Memory B cell (primary cell): ENCODE data around the gene SLC16A4.

Experiments used
- ATAC-seq: fragments of 150-1000 bp; cut with Tn5 transposase; 2 replicates; pipeline ENCODE4 v1.10.0; 2021; ENCODE audit warnings: low read depth, mild to moderate bottlenecking, moderate library complexity
- DNase-seq, 2 donors: peaks; one replicate each; pipeline ENCODE4 v3.0.0; 2022; ENCODE audit warnings: low spot score in 2 of 2
- H3K27ac Mint-ChIP-seq: one replicate; pipeline ENCODE4 v1.8.0; 2022; ENCODE audit warnings: mild to moderate bottlenecking, moderate library complexity, mixed read lengths
- H3K27me3 Mint-ChIP-seq: one replicate; pipeline ENCODE4 v1.8.0; 2022; ENCODE audit warnings: mixed read lengths
- H3K36me3 Mint-ChIP-seq: one replicate; pipeline ENCODE4 v1.8.0; 2022; ENCODE audit warnings: mild to moderate bottlenecking, mixed read lengths
- H3K4me1 Mint-ChIP-seq: one replicate; pipeline ENCODE4 v1.8.0; 2022; ENCODE audit warnings: mixed read lengths
- H3K4me3 Mint-ChIP-seq: one replicate; pipeline ENCODE4 v1.8.0; 2022; ENCODE audit warnings: mild to moderate bottlenecking, moderate library complexity, mixed read lengths
- H3K9me3 Mint-ChIP-seq: one replicate; pipeline ENCODE4 v1.8.0; 2022; ENCODE audit warnings: mixed read lengths

SLC16A4 gene

GRCh38 chr1:110360431-110360830 is 30.4 kb downstream of the SLC16A4 start:
- H3K4me1 Mint-ChIP-seq: peaks cover 10% of the 10 kb centered on the region
- no peak for ATAC-seq
- no peak overlapping the region for H3K4me3 Mint-ChIP-seq
- DNase-seq: no peak
- no peak overlapping the region for H3K27ac Mint-ChIP-seq
- H3K36me3 Mint-ChIP-seq: peaks cover 13% of the 10 kb centered on the region
- no peaks in the 10 kb centered on the region for H3K27me3 Mint-ChIP-seq
- H3K9me3 Mint-ChIP-seq: no peaks in the 10 kb centered on the region

GRCh38 chr1:110356379-110356778 is 34.4 kb downstream of the SLC16A4 start:
- Mint-ChIP-seq H3K27ac (peak overlapping the region; percentile 5), H3K4me1 (peaks cover 12% of the 10 kb centered on the region), H3K36me3 (peaks cover 2% of the 10 kb centered on the region), H3K27me3 (no peaks in the 10 kb centered on the region), H3K4me3 (no peak overlapping the region), H3K9me3 (no peaks in the 10 kb centered on the region)
- DNase-seq: no peak
- ATAC-seq: no peak

GRCh38 chr1:110355321-110355720 is 35.5 kb downstream of the SLC16A4 start:
- no peak overlapping the region for H3K4me3 Mint-ChIP-seq
- H3K27ac Mint-ChIP-seq: peak overlapping the region; percentile 5

GRCh38 chr1:110350360-110350759 is 40.5 kb downstream of the SLC16A4 start:
- Mint-ChIP-seq H3K4me3 (no peak overlapping the region), H3K27me3 (no peaks in the 10 kb centered on the region), H3K36me3 (peaks cover 13% of the 10 kb centered on the region), H3K9me3 (no peaks in the 10 kb centered on the region), H3K4me1 (peaks cover 36% of the 10 kb centered on the region), H3K27ac (no peak overlapping the region)
- DNase-seq (no peak), ATAC-seq (no peak)

More at GRCh38 chr1:110355321-110355720, 35.5 kb downstream of the SLC16A4 start:
- Mint-ChIP-seq H3K9me3 (no peaks in the 10 kb centered on the region), H3K36me3 (no peaks in the 10 kb centered on the region), H3K27me3 (no peaks in the 10 kb centered on the region), H3K4me1 (peaks cover 17% of the 10 kb centered on the region)
- DNase-seq (no peak), ATAC-seq (no peak)

- Mint-ChIP-seq H3K4me1 (peaks cover 36% of the 10 kb centered on the region), H3K9me3 (no peaks in the 10 kb centered on the region), H3K27ac (no peak overlapping the region), H3K27me3 (no peaks in the 10 kb centered on the region), H3K36me3 (peaks cover 14% of the 10 kb centered on the region), H3K4me3 (no peak overlapping the region)
- DNase-seq (no peak), ATAC-seq (no peak)
These were observed 42.1 kb downstream of the SLC16A4 start for GRCh38 chr1:110348771-110349170.

- Mint-ChIP-seq H3K27ac (no peak overlapping the region), H3K4me3 (no peak overlapping the region), H3K27me3 (no peaks in the 10 kb centered on the region), H3K4me1 (peaks cover 35% of the 10 kb centered on the region), H3K36me3 (peaks cover 16% of the 10 kb centered on the region), H3K9me3 (no peaks in the 10 kb centered on the region)
- DNase-seq (no peak), ATAC-seq (no peak)
These were observed 42.8 kb downstream of the SLC16A4 start for GRCh38 chr1:110348050-110348449.

GRCh38 chr1:110347182-110347893 is 43.5 kb downstream of the SLC16A4 start:
- Mint-ChIP-seq H3K9me3 (no peaks in the 10 kb centered on the region), H3K36me3 (peaks cover 19% of the 10 kb centered on the region), H3K27ac (peak overlapping the region; percentile 52)

GRCh38 chr1:110346690-110347089 is 44.1 kb downstream of the SLC16A4 start:
- Mint-ChIP-seq H3K27me3 (no peaks in the 10 kb centered on the region), H3K27ac (peak overlapping the region; percentile 52), H3K4me3 (peak overlapping the region; percentile 73), H3K36me3 (peaks cover 23% of the 10 kb centered on the region), H3K9me3 (no peaks in the 10 kb centered on the region), H3K4me1 (peaks cover 43% of the 10 kb centered on the region)
- DNase-seq (no peak), ATAC-seq (peak; percentile 42)

More at GRCh38 chr1:110347182-110347893, 43.5 kb downstream of the SLC16A4 start:
- H3K4me1 Mint-ChIP-seq: peaks cover 38% of the 10 kb centered on the region
- ATAC-seq (peak; percentile 63), DNase-seq (no peak)
- peak overlapping the region; percentile 73 for H3K4me3 Mint-ChIP-seq
- no peaks in the 10 kb centered on the region for H3K27me3 Mint-ChIP-seq

GRCh38 chr1:110345480-110345879 is 45.3 kb downstream of the SLC16A4 start:
- H3K4me3 Mint-ChIP-seq: peak overlapping the region; percentile 14

GRCh38 chr1:110344152-110344551 is 46.7 kb downstream of the SLC16A4 start:
- Mint-ChIP-seq H3K36me3 (peaks cover 32% of the 10 kb centered on the region), H3K27ac (no peak overlapping the region)
- no peak for ATAC-seq

More at GRCh38 chr1:110345480-110345879, 45.3 kb downstream of the SLC16A4 start:
- Mint-ChIP-seq H3K4me1 (peaks cover 50% of the 10 kb centered on the region), H3K9me3 (no peaks in the 10 kb centered on the region), H3K36me3 (peaks cover 31% of the 10 kb centered on the region), H3K27me3 (no peaks in the 10 kb centered on the region), H3K27ac (peak overlapping the region; percentile 19)
- ATAC-seq (no peak), DNase-seq (no peak)

GRCh38 chr1:110343249-110343648 is 47.6 kb downstream of the SLC16A4 start:
- Mint-ChIP-seq H3K4me1 (peaks cover 47% of the 10 kb centered on the region), H3K27me3 (no peaks in the 10 kb centered on the region), H3K4me3 (peak overlapping the region; percentile 69), H3K27ac (no peak overlapping the region), H3K36me3 (peaks cover 32% of the 10 kb centered on the region), H3K9me3 (no peaks in the 10 kb centered on the region)
- ATAC-seq (no peak), DNase-seq (no peak)

More at GRCh38 chr1:110344152-110344551, 46.7 kb downstream of the SLC16A4 start:
- no peak for DNase-seq
- H3K4me3 Mint-ChIP-seq: peak overlapping the region; percentile 59
- H3K27me3 Mint-ChIP-seq: no peaks in the 10 kb centered on the region
- peaks cover 47% of the 10 kb centered on the region for H3K4me1 Mint-ChIP-seq
- no peaks in the 10 kb centered on the region for H3K9me3 Mint-ChIP-seq

- Mint-ChIP-seq H3K27ac (no peak overlapping the region), H3K9me3 (no peaks in the 10 kb centered on the region), H3K36me3 (peaks cover 26% of the 10 kb centered on the region), H3K27me3 (no peaks in the 10 kb centered on the region), H3K4me3 (no peak overlapping the region), H3K4me1 (peaks cover 42% of the 10 kb centered on the region)
- DNase-seq (no peak), ATAC-seq (no peak)
These were observed 48.9 kb downstream of the SLC16A4 start for GRCh38 chr1:110341872-110342331.

- H3K27ac Mint-ChIP-seq: no peak overlapping the region
- no peaks in the 10 kb centered on the region for H3K9me3 Mint-ChIP-seq
- H3K36me3 Mint-ChIP-seq: peaks cover 26% of the 10 kb centered on the region
- ATAC-seq: no peak
- no peak for DNase-seq
- no peaks in the 10 kb centered on the region for H3K27me3 Mint-ChIP-seq
- no peak overlapping the region for H3K4me3 Mint-ChIP-seq
- peaks cover 44% of the 10 kb centered on the region for H3K4me1 Mint-ChIP-seq
These were observed 49.5 kb downstream of the SLC16A4 start for GRCh38 chr1:110341146-110341871.

- no peak overlapping the region for H3K4me3 Mint-ChIP-seq
- H3K4me1 Mint-ChIP-seq: peaks cover 36% of the 10 kb centered on the region
- no peaks in the 10 kb centered on the region for H3K27me3 Mint-ChIP-seq
- ATAC-seq: no peak
- H3K9me3 Mint-ChIP-seq: no peaks in the 10 kb centered on the region
- no peak for DNase-seq
- H3K36me3 Mint-ChIP-seq: peaks cover 20% of the 10 kb centered on the region
- no peak overlapping the region for H3K27ac Mint-ChIP-seq
These were observed 50.7 kb downstream of the SLC16A4 start for GRCh38 chr1:110340207-110340468.
